Astrocyte (in vitro differentiated cells and primary cell): ENCODE measurements around the gene MYLIP. TPM values are rescaled to one million over a fixed set of nuclear protein-coding genes. Genes with fewer than 3 reads are reported as not detected.

Experiments
- DNase-seq: peaks from one replicate; pipeline ENCODE4 v3.0.0-alpha.2; 2010; ENCODE audit warnings: low read depth
- FAIRE-seq: peaks from 2 replicates; lab custom pipeline; 2011; peaks lifted over from hg19 to GRCh38; lab: Jason Lieb, UNC
- H2AFZ ChIP-seq: 2 replicates; pipeline ENCODE4 v1.6.0; 2012; ENCODE audit warnings: low read depth, low read length, inconsistent platforms
- H3K27ac ChIP-seq: 2 replicates; pipeline ENCODE4 v1.5.1; 2011; ENCODE audit warnings: low read depth, low read length, inconsistent platforms
- H3K27me3 ChIP-seq: 2 replicates; pipeline ENCODE4 v1.6.0; 2011; ENCODE audit warnings: low read length, inconsistent platforms; ENCODE audit not compliant: insufficient read depth
- H3K36me3 ChIP-seq: 2 replicates; pipeline ENCODE4 v1.5.1; 2011; ENCODE audit warnings: low read length, inconsistent platforms; ENCODE audit not compliant: insufficient read depth
- H3K4me1 ChIP-seq: 2 replicates; pipeline ENCODE4 v1.5.1; 2011; ENCODE audit warnings: low read length, inconsistent platforms; ENCODE audit not compliant: insufficient read depth
- H3K4me2 ChIP-seq: 2 replicates; pipeline ENCODE4 v1.6.0; 2012; ENCODE audit warnings: low read length, inconsistent platforms
- H3K4me3 ChIP-seq: 2 replicates; pipeline ENCODE4 v1.5.1; 2011; ENCODE audit warnings: low read depth, mild to moderate bottlenecking, low read length, inconsistent platforms; ENCODE audit not compliant: insufficient read depth
- H3K79me2 ChIP-seq: 2 replicates; pipeline ENCODE4 v1.6.0; 2012; ENCODE audit warnings: mild to moderate bottlenecking, low read length, inconsistent platforms; ENCODE audit not compliant: insufficient read depth
- H3K9ac ChIP-seq: 2 replicates; pipeline ENCODE4 v1.6.0; 2012; ENCODE audit warnings: mild to moderate bottlenecking, low read length, inconsistent platforms
- H3K9me3 ChIP-seq: 2 replicates; pipeline ENCODE4 v1.5.1; 2012; ENCODE audit warnings: low read depth, mild to moderate bottlenecking, low read length, inconsistent platforms; ENCODE audit not compliant: insufficient read depth
- H4K20me1 ChIP-seq: 2 replicates; pipeline ENCODE4 v1.6.0; 2012; ENCODE audit warnings: low read length, inconsistent platforms; ENCODE audit not compliant: insufficient read depth
- H3K27ac Mint-ChIP-seq: one replicate; pipeline ENCODE4 v1.8.0; 2021; ENCODE audit warnings: mild to moderate bottlenecking, mixed read lengths; ENCODE audit not compliant: unreplicated experiment
- H3K27me3 Mint-ChIP-seq: one replicate; pipeline ENCODE4 v1.8.0; 2021; ENCODE audit warnings: low read depth, mixed read lengths; ENCODE audit not compliant: unreplicated experiment
- H3K36me3 Mint-ChIP-seq: one replicate; pipeline ENCODE4 v1.8.0; 2021; ENCODE audit warnings: low read depth, mixed read lengths; ENCODE audit not compliant: unreplicated experiment
- H3K4me1 Mint-ChIP-seq: one replicate; pipeline ENCODE4 v1.8.0; 2021; ENCODE audit warnings: low read depth, mixed read lengths; ENCODE audit not compliant: unreplicated experiment
- H3K4me3 Mint-ChIP-seq: one replicate; pipeline ENCODE4 v1.8.0; 2021; ENCODE audit warnings: mild to moderate bottlenecking, moderate library complexity, mixed read lengths; ENCODE audit not compliant: unreplicated experiment
- H3K9me3 Mint-ChIP-seq: one replicate; pipeline ENCODE4 v1.8.0; 2021; ENCODE audit warnings: mild to moderate bottlenecking, mixed read lengths; ENCODE audit not compliant: unreplicated experiment
- CTCF ChIP-seq: IDR thresholded peaks from 2 replicates; pipeline ENCODE4 v1.5.1; 2011; ENCODE audit warnings: low read depth, mild to moderate bottlenecking, inconsistent platforms, low read length, moderate library complexity; ENCODE audit not compliant: insufficient read depth
- EZH2 ChIP-seq: IDR thresholded peaks from 2 replicates; pipeline ENCODE4 v1.6.1; 2012; ENCODE audit warnings: mild to moderate bottlenecking, low read length, inconsistent platforms; ENCODE audit not compliant: insufficient read depth
- microRNA-seq: library from miRNA; unstranded; fragments of <30 nt; microRNA quantifications from one replicate; pipeline ENCODE4 v1.2.0, GENCODE V29; 2020
- total RNA-seq: library from RNA; stranded (reverse); gene quantifications from 2 replicates; pipeline ENCODE4 v1.2.1, GENCODE V29; 2021

MYLIP gene
- total RNA-seq, 1 donor from 2014 or later: 12.9 TPM

- Histone ChIP-seq H2AFZ (no peak overlapping the region), H3K9ac (no peak overlapping the region), H4K20me1 (no peaks in the 10 kb centered on the region), H3K9me3 (no peaks in the 10 kb centered on the region), H3K36me3 (no peaks in the 10 kb centered on the region), H3K4me1 (peaks cover 10% of the 10 kb centered on the region), H3K27ac (no peak overlapping the region), H3K4me3 (no peak overlapping the region), H3K27me3 (peaks cover 26% of the 10 kb centered on the region), H3K79me2 (no peaks in the 10 kb centered on the region), H3K4me2 (no peak overlapping the region)
- no peaks in the 10 kb centered on the region for H3K9me3 Mint-ChIP-seq
- TF ChIP-seq EZH2 (no peak), CTCF (no peak)
- no peaks in the 10 kb centered on the region for H3K27me3 Mint-ChIP-seq
- no peaks in the 10 kb centered on the region for H3K4me1 Mint-ChIP-seq
- FAIRE-seq (no peak), DNase-seq (no peak)
- no peak overlapping the region for H3K27ac Mint-ChIP-seq
- H3K4me3 Mint-ChIP-seq: no peak overlapping the region
- H3K36me3 Mint-ChIP-seq: no peaks in the 10 kb centered on the region
Observed at GRCh38 chr6:16196984-16197546, 68.2 kb downstream of the MYLIP start.

Small RNA genes lying within 50 kb of the gene (microRNA-seq; reads per million reads assigned to microRNA genes)
- not detected for gene MIR4639

Other genes starting within 250 kb of the MYLIP start
- 1.6 and 2.0 TPM in 2 replicates for gene GMPR, start 109.5 kb downstream of the MYLIP start, total RNA-seq